ENCODE results near the gene ELOB. TPM values are rescaled to one million over a fixed set of nuclear protein-coding genes. Genes with fewer than 3 reads are reported as not detected.

ELOB gene
- total RNA-seq, 1 donor from 2014 or later = 195 TPM

- no peak overlapping the region for H3K27ac Mint-ChIP-seq (ENCODE audit: unreplicated experiment)
These were observed 45.0 kb upstream of the ELOB start for GRCh38 chr16:2822158-2822495.

GRCh38 chr16:2821487-2822157 lies 44.5 kb upstream of the ELOB start:
- DNase-seq (ENCODE audit: low spot score) = no peak
- peaks cover 12% of the 10 kb centered on the region for H3K27me3 Mint-ChIP-seq (ENCODE audit: unreplicated experiment)
- H3K36me3 Mint-ChIP-seq (ENCODE audit: low read depth, unreplicated experiment) = no peaks in the 10 kb centered on the region
- H3K27ac Mint-ChIP-seq (ENCODE audit: unreplicated experiment) = no peak overlapping the region
- TF ChIP-seq CTCF (IDR thresholded peaks at IDR 0.05; ENCODE audit: unreplicated experiment) = no peak
- no peaks in the 10 kb centered on the region for H3K9me3 Mint-ChIP-seq (ENCODE audit: unreplicated experiment)
- H3K4me1 Mint-ChIP-seq (ENCODE audit: unreplicated experiment) = no peaks in the 10 kb centered on the region
- no peak overlapping the region for H3K4me3 Mint-ChIP-seq (ENCODE audit: unreplicated experiment)

More at GRCh38 chr16:2822158-2822495, 45.0 kb upstream of the ELOB start:
- Mint-ChIP-seq H3K27me3 (ENCODE audit: unreplicated experiment) (peaks cover 12% of the 10 kb centered on the region), H3K4me1 (ENCODE audit: unreplicated experiment) (no peaks in the 10 kb centered on the region), H3K36me3 (ENCODE audit: low read depth, unreplicated experiment) (no peaks in the 10 kb centered on the region), H3K4me3 (ENCODE audit: unreplicated experiment) (no peak overlapping the region), H3K9me3 (ENCODE audit: unreplicated experiment) (no peaks in the 10 kb centered on the region)
- TF ChIP-seq CTCF (IDR thresholded peaks at IDR 0.05; ENCODE audit: unreplicated experiment) = no peak
- no peak for DNase-seq (ENCODE audit: low spot score)

GRCh38 chr16:2820836-2821486 lies 43.9 kb upstream of the ELOB start:
- H3K27ac Mint-ChIP-seq (ENCODE audit: unreplicated experiment) = no peak overlapping the region
- H3K9me3 Mint-ChIP-seq (ENCODE audit: unreplicated experiment) = no peaks in the 10 kb centered on the region
- DNase-seq (ENCODE audit: low spot score) = no peak
- no peak overlapping the region for H3K4me3 Mint-ChIP-seq (ENCODE audit: unreplicated experiment)
- no peak for TF ChIP-seq CTCF (IDR thresholded peaks at IDR 0.05; ENCODE audit: unreplicated experiment)
- peaks cover 10% of the 10 kb centered on the region for H3K27me3 Mint-ChIP-seq (ENCODE audit: unreplicated experiment)
- H3K4me1 Mint-ChIP-seq (ENCODE audit: unreplicated experiment) = no peaks in the 10 kb centered on the region
- no peaks in the 10 kb centered on the region for H3K36me3 Mint-ChIP-seq (ENCODE audit: low read depth, unreplicated experiment)

GRCh38 chr16:2819939-2820835 lies 43.1 kb upstream of the ELOB start:
- no peak for TF ChIP-seq CTCF (IDR thresholded peaks at IDR 0.05; ENCODE audit: unreplicated experiment)
- Mint-ChIP-seq H3K4me1 (ENCODE audit: unreplicated experiment) (no peaks in the 10 kb centered on the region), H3K9me3 (ENCODE audit: unreplicated experiment) (no peaks in the 10 kb centered on the region), H3K27ac (ENCODE audit: unreplicated experiment) (no peak overlapping the region), H3K27me3 (ENCODE audit: unreplicated experiment) (peaks cover 13% of the 10 kb centered on the region), H3K36me3 (ENCODE audit: low read depth, unreplicated experiment) (no peaks in the 10 kb centered on the region), H3K4me3 (ENCODE audit: unreplicated experiment) (no peak overlapping the region)
- DNase-seq (ENCODE audit: low spot score) = no peak

All from endothelial cell (in vitro differentiated cells).